ENCODE data around the gene CCDC69.

Gene CCDC69

GRCh38 chr5:151222790-151223446, 974 bp downstream of the CCDC69 start:
- TF ChIP-seq CTCF (IDR thresholded peaks at IDR 0.05; ENCODE audit: borderline replicate concordance, insufficient read depth, low read depth, low read length): no peak
- H3K4me3 ChIP-seq (ENCODE audit: low read depth, low read length): peak overlapping the region; percentile 89

GRCh38 chr5:151222054-151222789, 1.7 kb downstream of the CCDC69 start:
- no peak for TF ChIP-seq CTCF (IDR thresholded peaks at IDR 0.05; ENCODE audit: borderline replicate concordance, insufficient read depth, low read depth, low read length)
- peak overlapping the region; percentile 89 for H3K4me3 ChIP-seq (ENCODE audit: low read depth, low read length)

- peak overlapping the region; percentile 89 for H3K4me3 ChIP-seq (ENCODE audit: low read depth, low read length)
- TF ChIP-seq CTCF (IDR thresholded peaks at IDR 0.05; ENCODE audit: borderline replicate concordance, insufficient read depth, low read depth, low read length): no peak
Measured at GRCh38 chr5:151221574-151221973, 2.3 kb downstream of the CCDC69 start.

GRCh38 chr5:151219789-151220188, 4.1 kb downstream of the CCDC69 start:
- peak; percentile 38; the same call in 1 of the 2 replicates for TF ChIP-seq CTCF (IDR thresholded peaks at IDR 0.05; ENCODE audit: borderline replicate concordance, insufficient read depth, low read depth, low read length)
- H3K4me3 ChIP-seq (ENCODE audit: low read depth, low read length): no peak overlapping the region

- TF ChIP-seq CTCF (IDR thresholded peaks at IDR 0.05; ENCODE audit: borderline replicate concordance, insufficient read depth, low read depth, low read length): no peak
Measured at GRCh38 chr5:151219138-151219537, 4.8 kb downstream of the CCDC69 start.

GRCh38 chr5:151218177-151218576, 5.7 kb downstream of the CCDC69 start:
- no peak overlapping the region for H3K4me3 ChIP-seq (ENCODE audit: low read depth, low read length)

More at GRCh38 chr5:151219138-151219537, 4.8 kb downstream of the CCDC69 start:
- no peak overlapping the region for H3K4me3 ChIP-seq (ENCODE audit: low read depth, low read length)

More at GRCh38 chr5:151218177-151218576, 5.7 kb downstream of the CCDC69 start:
- no peak for TF ChIP-seq CTCF (IDR thresholded peaks at IDR 0.05; ENCODE audit: borderline replicate concordance, insufficient read depth, low read depth, low read length)

Measured in GM12875 (cell line).